DND-41 (cell line): ENCODE data around the gene SENP3.

Source experiments
- CTCF ChIP-seq: IDR thresholded peaks from 2 replicates; pipeline ENCODE4 v1.5.1; 2012; ENCODE audit warnings: borderline replicate concordance, low read length, moderate library complexity, mild to moderate bottlenecking; ENCODE audit not compliant: poor library complexity, severe bottlenecking; ENCODE audit errors: extremely low read depth
- EZH2 ChIP-seq: IDR thresholded peaks from 3 replicates; pipeline ENCODE4 v1.6.1; 2012; ENCODE audit warnings: borderline replicate concordance, low read depth, mild to moderate bottlenecking, moderate library complexity, low read length, inconsistent platforms; ENCODE audit not compliant: severe bottlenecking

GRCh38 chr17:7556627-7557026 lies 5.1 kb upstream of the SENP3 start:
- TF ChIP-seq CTCF (no peak), EZH2 (no peak)
